IMR-90 (cell line): ENCODE data around the gene TFIP11. TPM values are rescaled to one million over a fixed set of nuclear protein-coding genes. Genes with fewer than 3 reads are reported as not detected.

Experiments
- ATAC-seq: fragments of 200-7000 bp; cut with Tn5 transposase; 2 replicates; pipeline ENCODE4 v1.9.1; 2020; ENCODE audit warnings: low read depth, mild to moderate bottlenecking, moderate library complexity
- BruUV-seq: library from RNA; stranded (reverse); fragments of 400-500 nt; replicated peaks from 2 replicates; lab custom pipeline; 2021; lab: Mats Ljungman, UMichigan
- CTCF ChIA-PET: fragments of 300-600 bp; formaldehyde crosslinking; extraction: SDS; loops from one replicate; lab custom pipeline; 2021; ENCODE audit warnings: antibody characterized with exemption; lab: Yijun Ruan, JAX
- POLR2A ChIA-PET: fragments of 300-600 bp; sonication (Branson Sonifier 250); formaldehyde crosslinking; loops from one replicate; lab custom pipeline; 2022; ENCODE audit warnings: antibody characterized with exemption; ENCODE audit not compliant: unreplicated experiment; lab: Charles Lee
- DNase-seq: peaks from one replicate; pipeline ENCODE4 v3.0.0; 2013
- H2AFZ ChIP-seq: replicated peaks from 2 replicates; pipeline ENCODE3; 2013; ENCODE audit warnings: low read length, mild to moderate bottlenecking; ENCODE audit not compliant: poor library complexity
- H2AK5ac ChIP-seq: 2 replicates; pipeline ENCODE4 v1.6.1; 2013; ENCODE audit warnings: low read depth, low read length, inconsistent platforms
- H2AK9ac ChIP-seq: replicated peaks from 2 replicates; pipeline ENCODE3; 2013; ENCODE audit warnings: mild to moderate bottlenecking, low read depth, low read length, moderate library complexity; ENCODE audit not compliant: poor library complexity
- H2BK120ac ChIP-seq: 2 replicates; pipeline ENCODE4 v1.6.1; 2013; ENCODE audit warnings: low read depth, low read length, inconsistent platforms
- H2BK15ac ChIP-seq: 3 replicates; pipeline ENCODE4 v1.6.1; 2013; ENCODE audit warnings: low read depth, low read length, inconsistent platforms
- H2BK20ac ChIP-seq: 2 replicates; pipeline ENCODE4 v1.6.1; 2013; ENCODE audit warnings: low read depth, mild to moderate bottlenecking, inconsistent platforms, low read length, moderate library complexity
- H2BK5ac ChIP-seq: 2 replicates; pipeline ENCODE4 v1.6.1; 2013; ENCODE audit warnings: mild to moderate bottlenecking, low read depth, low read length, inconsistent platforms; ENCODE audit not compliant: poor library complexity, severe bottlenecking
- H3K14ac ChIP-seq: replicated peaks from 2 replicates; pipeline ENCODE4 v1.6.1; 2013; ENCODE audit warnings: low read depth, low read length, inconsistent platforms
- H3K18ac ChIP-seq: 2 replicates; pipeline ENCODE4 v1.6.1; 2013; ENCODE audit warnings: low read depth, low read length, control low read depth
- H3K23ac ChIP-seq: 2 replicates; pipeline ENCODE4 v1.6.1; 2013; ENCODE audit warnings: low read depth, low read length, inconsistent platforms
- H3K27ac ChIP-seq: 2 replicates; pipeline ENCODE4 v1.5.1; 2013; ENCODE audit warnings: mild to moderate bottlenecking, control low read depth, low read length; ENCODE audit not compliant: insufficient read depth
- H3K27me3 ChIP-seq: 2 replicates; pipeline ENCODE4 v1.6.1; 2013; ENCODE audit warnings: low read length; ENCODE audit not compliant: control insufficient read depth, insufficient read depth
- H3K36me3 ChIP-seq: 2 replicates; pipeline ENCODE4 v1.6.1; 2013; ENCODE audit warnings: low read length, mixed read lengths; ENCODE audit not compliant: control insufficient read depth, insufficient read depth
- H3K4ac ChIP-seq: 2 replicates; pipeline ENCODE4 v1.6.1; 2013; ENCODE audit warnings: low read depth, low read length, inconsistent platforms
- H3K4me1 ChIP-seq: 2 replicates; pipeline ENCODE4 v1.6.1; 2013; ENCODE audit warnings: low read length, mixed read lengths; ENCODE audit not compliant: control insufficient read depth, insufficient read depth
- H3K4me2 ChIP-seq: 2 replicates; pipeline ENCODE4 v1.6.1; 2013; ENCODE audit warnings: low read depth, mild to moderate bottlenecking, control low read depth, low read length, moderate library complexity
- H3K4me3 ChIP-seq: 2 replicates; pipeline ENCODE4 v1.5.1; 2013; ENCODE audit warnings: low read depth, mild to moderate bottlenecking, control low read depth, low read length, moderate library complexity; ENCODE audit not compliant: insufficient read depth
- H3K56ac ChIP-seq: 2 replicates; pipeline ENCODE4 v1.6.1; 2013; ENCODE audit warnings: low read length, inconsistent platforms; ENCODE audit not compliant: insufficient read depth; ENCODE audit errors: extremely low read depth
- H3K79me1 ChIP-seq, 2 experiments: 2 replicates each; pipeline ENCODE4 v1.6.1; 2013; ENCODE audit warnings: low read length in 2 of 2, inconsistent platforms in 1 of 2, low read depth in 1 of 2
- H3K9ac ChIP-seq: 2 replicates; pipeline ENCODE4 v1.6.1; 2013; ENCODE audit warnings: low read depth, low read length, control low read depth
- H3K9me1 ChIP-seq: 2 replicates; pipeline ENCODE4 v1.6.1; 2013; ENCODE audit warnings: low read length, inconsistent platforms; ENCODE audit not compliant: insufficient read depth
- H3K9me3 ChIP-seq: 2 replicates; pipeline ENCODE4 v1.6.1; 2013; ENCODE audit warnings: low read length; ENCODE audit not compliant: control insufficient read depth, insufficient read depth
- H4K20me1 ChIP-seq: 2 replicates; pipeline ENCODE4 v1.6.1; 2013; ENCODE audit warnings: low read length, inconsistent platforms; ENCODE audit not compliant: insufficient read depth
- H4K5ac ChIP-seq: 2 replicates; pipeline ENCODE4 v1.6.1; 2013; ENCODE audit warnings: mild to moderate bottlenecking, low read depth, low read length, control low read depth
- H4K8ac ChIP-seq, 2 experiments: 2 replicates each; pipeline ENCODE4 v1.6.1; 2013; ENCODE audit warnings: low read depth in 2 of 2, low read length in 2 of 2, control low read depth in 1 of 2, inconsistent platforms in 1 of 2
- H4K91ac ChIP-seq: 2 replicates; pipeline ENCODE4 v1.6.1; 2013; ENCODE audit warnings: low read depth, low read length, inconsistent platforms; ENCODE audit not compliant: insufficient read depth
- MAZ ChIP-seq: IDR thresholded peaks from 2 replicates; pipeline ENCODE4 v1.6.1; 2012; ENCODE audit warnings: low read depth, mild to moderate bottlenecking, low read length, improper control_type of control experiment, moderate library complexity, borderline replicate concordance
- MXI1 ChIP-seq: IDR thresholded peaks from 2 replicates; pipeline ENCODE4 v1.6.1; 2012; ENCODE audit warnings: low read depth, mild to moderate bottlenecking, low read length, moderate library complexity, borderline replicate concordance
- POLR2A ChIP-seq: IDR thresholded peaks from 2 replicates; pipeline ENCODE4 v1.6.1; 2012; ENCODE audit warnings: mild to moderate bottlenecking, low read depth, low read length
- RFX5 ChIP-seq: IDR thresholded peaks from 2 replicates; pipeline ENCODE4 v1.8.0; 2012; ENCODE audit warnings: low read depth, mild to moderate bottlenecking, low read length, moderate library complexity
- WGBS, 2 experiments: methylation state at CpG; one replicate each; pipeline versions ENCODE4 v1.1.5 to v1.1.7; 2013; ENCODE audit warnings: missing lambda C conversion rate in 2 of 2; ENCODE audit not compliant: insufficient read length in 1 of 2; ENCODE audit errors: extremely low coverage in 2 of 2; 5-methylcytosine and 5-hydroxymethylcytosine counted together
- dilution Hi-C: fragments of 300-500 bp; cut with HindIII; formaldehyde crosslinking; loops from one replicate; pipeline ENCODE4 v1.14.3; 2018; ENCODE audit warnings: low sequenced_read_pairs; ENCODE audit not compliant: unreplicated experiment
- in situ Hi-C: fragments of 300-500 bp; cut with MboI; formaldehyde crosslinking; loops from 3 replicates; pipeline ENCODE4 v1.14.3; 2019; ENCODE audit warnings: low sequenced_read_pairs, inconsistent platforms, mixed read lengths
- intact Hi-C: fragments of 100-400 bp; cut with micrococcal nuclease; formaldehyde crosslinking; loops from 2 replicates; pipeline ENCODE4 v1.10.0; 2022
- polyA plus RNA-seq, 3 experiments: library from polyadenylated mRNA; depleted of rRNA; stranded (reverse); fragments of >200 nt; gene quantifications; 2 replicates each; pipeline ENCODE4 v1.2.3, GENCODE V29; 2012; ENCODE audit warnings: low replicate concordance in 1 of 3
- total RNA-seq: library from RNA; depleted of rRNA; stranded (reverse); fragments of >200 nt; gene quantifications from 2 replicates; pipeline ENCODE4 v1.2.3, GENCODE V29; 2012

TFIP11 gene
- total and polyA plus RNA-seq, 2 of the 4 experiments (the other 2 are of a cell fraction): 22.5 to 43.2 TPM

- no peak overlapping the region for H3K18ac ChIP-seq
- no peak overlapping the region for H3K4me3 ChIP-seq
- no peaks in the 10 kb centered on the region for H4K20me1 ChIP-seq
- peaks cover 14% of the 10 kb centered on the region for H3K4me1 ChIP-seq
- BruUV-seq: no TSS peak
- H4K91ac ChIP-seq: no peak overlapping the region
- H3K14ac ChIP-seq: no peak overlapping the region
- H3K36me3 ChIP-seq: peaks cover 12% of the 10 kb centered on the region
- DNase-seq (no peak), ATAC-seq (no peak)
- H3K9me3 ChIP-seq: no peaks in the 10 kb centered on the region
- H3K27me3 ChIP-seq: no peaks in the 10 kb centered on the region
- WGBS, 2 experiments: 92% methylated on average over 2 of the region's 6 CpGs; no CpG with 5 or more reads in 1 of the 2 experiments
- no peak overlapping the region for H3K27ac ChIP-seq
- H4K5ac ChIP-seq: no peak overlapping the region
- intact Hi-C loops (no loop called here), dilution Hi-C loops (no loop called here), in situ Hi-C loops (no loop called here)
- H2BK5ac ChIP-seq: no peak overlapping the region
- H3K4ac ChIP-seq: no peak overlapping the region
- H3K9ac ChIP-seq: no peak overlapping the region
- no peak overlapping the region for H2BK20ac ChIP-seq
- no peak overlapping the region for H2BK15ac ChIP-seq
- peaks cover 3% of the 10 kb centered on the region; the same call in 1 of the 2 replicates for H3K9me1 ChIP-seq
- H4K8ac ChIP-seq: no peak overlapping the region
- H2BK120ac ChIP-seq: no peak overlapping the region
- no peak overlapping the region for H3K23ac ChIP-seq
- TF ChIP-seq POLR2A: no peak
- TF ChIP-seq MXI1: no peak
- no peak for TF ChIP-seq MAZ
- TF ChIP-seq RFX5: no peak
- H3K56ac ChIP-seq: no peak overlapping the region
- H2AK5ac ChIP-seq: no peak overlapping the region
- H2AK9ac ChIP-seq: no peak overlapping the region
- CTCF ChIA-PET: no interaction called here
- no peak overlapping the region for H3K4me2 ChIP-seq
- POLR2A ChIA-PET: no interaction called here
- H3K79me1 ChIP-seq: peaks cover 33 to 70% of the 10 kb centered on the region in 2 experiments
- H2AFZ ChIP-seq: no peak overlapping the region
Measured at GRCh38 chr22:26481112-26481693, 31.1 kb downstream of the TFIP11 start.
